Measurements from ENCODE around the gene PRKCD. TPM values are rescaled to one million over a fixed set of nuclear protein-coding genes. Genes with fewer than 3 reads are reported as not detected.
A peak's percentile ranks its signal among the peaks of the same experiment; 100 is the strongest.

Gene PRKCD
- total and polyA plus RNA-seq, 9 of the 15 experiments (the other 6 are each of a cell fraction or from before 2014, with no cell fraction given): 2.5 to 19.5 (median 6.1) TPM

DNA sequence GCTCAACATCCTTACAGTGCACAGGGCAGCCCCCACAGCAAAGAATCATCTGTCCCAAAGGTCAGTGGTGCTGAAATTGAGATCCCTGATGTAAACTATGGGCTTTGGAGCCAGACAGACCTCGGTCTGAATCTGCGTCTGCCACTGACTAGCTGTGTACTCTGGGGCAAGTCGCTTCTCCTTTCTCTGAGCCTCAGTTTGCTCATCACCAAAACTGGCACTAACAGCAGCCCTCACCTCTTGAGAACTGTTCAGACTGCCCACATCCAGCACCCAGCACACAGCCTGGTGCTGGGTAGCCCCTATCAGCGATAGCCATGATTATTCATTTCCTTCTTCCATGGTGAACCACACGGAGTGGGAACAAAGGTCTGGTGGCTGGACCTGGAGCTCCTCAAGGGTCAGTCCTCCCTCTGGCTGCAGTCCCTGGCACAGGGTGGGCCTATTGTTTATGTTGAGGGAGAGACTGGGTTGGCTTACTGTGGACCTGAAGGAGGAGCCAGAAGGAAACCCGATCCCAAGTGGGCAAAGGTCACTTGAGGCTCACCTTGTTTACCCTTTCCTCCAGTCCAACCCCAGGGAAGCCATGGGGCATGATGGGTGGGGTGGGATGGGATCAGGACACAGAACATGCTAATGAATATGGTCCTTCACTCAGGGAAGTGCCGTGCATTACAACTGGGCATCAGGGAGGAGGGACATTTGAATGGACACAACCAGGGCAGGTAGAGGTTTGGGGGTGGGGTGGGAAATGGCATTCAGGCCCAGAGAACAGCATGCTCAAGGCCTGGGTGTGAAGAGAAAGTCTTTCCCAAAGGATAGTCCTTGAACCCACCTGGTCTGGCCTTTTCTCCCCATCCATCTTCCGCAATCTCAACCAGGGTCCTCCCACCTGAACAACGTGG, 1.6 kb upstream of the PRKCD start:
- CTCF ChIA-PET (ENCODE audit: low intra/inter-chr PET ratio): no interaction called here
- H3K79me2 ChIP-seq (ENCODE audit: control insufficient read depth, insufficient read depth, low read length): peaks cover 14% of the 10 kb centered on the region
- peaks cover 4% of the 10 kb centered on the region for H3K9me1 ChIP-seq (ENCODE audit: control insufficient read depth, insufficient read depth, low read length)
- intact Hi-C loops (cut with micrococcal nuclease): no loop called here
- H3K36me3 ChIP-seq (ENCODE audit: control insufficient read depth, insufficient read depth, low read length): no peaks in the 10 kb centered on the region
- DNase-seq (ENCODE audit: extremely low read depth in 1 of 4, low spot score in 3 of 4) (no peak), FAIRE-seq (no peak), ATAC-seq (no peak)
- no peaks in the 10 kb centered on the region for H3K9me3 ChIP-seq (replicated peaks; ENCODE audit: control insufficient read depth, insufficient read depth, low read depth, low read length)
- TF ChIP-seq ILK (tag; IDR thresholded peaks at IDR 0.05; ENCODE audit: borderline replicate concordance, low read depth) (no peak), ZNF253 (CRISPR knock-in tag; conservative IDR thresholded peaks at IDR 0.05) (no peak), HNRNPUL1 (IDR thresholded peaks at IDR 0.05; ENCODE audit: low read length) (no peak), HNRNPH1 (optimal IDR thresholded peaks at IDR 0.05; ENCODE audit: low read depth, low read length) (no peak), ZNF766 (CRISPR knock-in tag; conservative IDR thresholded peaks at IDR 0.05) (no peak)
- TF ChIP-seq, protein P1, sequence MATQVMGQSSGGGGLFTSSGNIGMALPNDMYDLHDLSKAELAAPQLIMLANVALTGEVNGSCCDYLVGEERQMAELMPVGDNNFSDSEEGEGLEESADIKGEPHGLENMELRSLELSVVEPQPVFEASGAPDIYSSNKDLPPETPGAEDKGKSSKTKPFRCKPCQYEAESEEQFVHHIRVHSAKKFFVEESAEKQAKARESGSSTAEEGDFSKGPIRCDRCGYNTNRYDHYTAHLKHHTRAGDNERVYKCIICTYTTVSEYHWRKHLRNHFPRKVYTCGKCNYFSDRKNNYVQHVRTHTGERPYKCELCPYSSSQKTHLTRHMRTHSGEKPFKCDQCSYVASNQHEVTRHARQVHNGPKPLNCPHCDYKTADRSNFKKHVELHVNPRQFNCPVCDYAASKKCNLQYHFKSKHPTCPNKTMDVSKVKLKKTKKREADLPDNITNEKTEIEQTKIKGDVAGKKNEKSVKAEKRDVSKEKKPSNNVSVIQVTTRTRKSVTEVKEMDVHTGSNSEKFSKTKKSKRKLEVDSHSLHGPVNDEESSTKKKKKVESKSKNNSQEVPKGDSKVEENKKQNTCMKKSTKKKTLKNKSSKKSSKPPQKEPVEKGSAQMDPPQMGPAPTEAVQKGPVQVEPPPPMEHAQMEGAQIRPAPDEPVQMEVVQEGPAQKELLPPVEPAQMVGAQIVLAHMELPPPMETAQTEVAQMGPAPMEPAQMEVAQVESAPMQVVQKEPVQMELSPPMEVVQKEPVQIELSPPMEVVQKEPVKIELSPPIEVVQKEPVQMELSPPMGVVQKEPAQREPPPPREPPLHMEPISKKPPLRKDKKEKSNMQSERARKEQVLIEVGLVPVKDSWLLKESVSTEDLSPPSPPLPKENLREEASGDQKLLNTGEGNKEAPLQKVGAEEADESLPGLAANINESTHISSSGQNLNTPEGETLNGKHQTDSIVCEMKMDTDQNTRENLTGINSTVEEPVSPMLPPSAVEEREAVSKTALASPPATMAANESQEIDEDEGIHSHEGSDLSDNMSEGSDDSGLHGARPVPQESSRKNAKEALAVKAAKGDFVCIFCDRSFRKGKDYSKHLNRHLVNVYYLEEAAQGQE (IDR thresholded peaks at IDR 0.05; ENCODE audit: borderline replicate concordance): peak; percentile 46
- TF ChIP-seq, protein P1 (CRISPR knock-in tag; IDR thresholded peaks at IDR 0.05; ENCODE audit: low read depth): no peak
- no peak overlapping the region for H3K27ac ChIP-seq (ENCODE audit: extremely low read depth, low read depth, low read length)
- H3K9ac ChIP-seq (ENCODE audit: insufficient read depth in 1 of 2, low read depth in 2 of 2, low read length in 2 of 2): no peak overlapping the region
- WGBS (ENCODE audit: insufficient coverage, low coverage, missing lambda C conversion rate): 9% methylated on average over 6 of the region's 9 CpGs
- POLR2A ChIA-PET: interaction anchor here (0.6 to 0.7 kb wide), 2 partner anchors 13 to 962 kb away, joined by 3 read pairs; no protein-coding TSS in a partner anchor
- peaks cover 13 to 41% of the 10 kb centered on the region in 2 experiments; a peak in 4 of 5 replicates for H3K4me1 ChIP-seq (replicated peaks in 1 of 2; ENCODE audit: control insufficient read depth in 2 of 2, insufficient read depth in 2 of 2, low read length in 2 of 2)
- no peak overlapping the region for H3K4me3 ChIP-seq
- BruUV-seq (replicated peaks): no TSS peak
- peaks cover 0 to 17% of the 10 kb centered on the region in 2 experiments; a peak in 2 of 5 replicates for H3K27me3 ChIP-seq (ENCODE audit: control insufficient read depth in 2 of 2, insufficient read depth in 2 of 2, low read length in 2 of 2)
- no peak overlapping the region for H3K4me2 ChIP-seq (ENCODE audit: insufficient read depth, low read length)
- H4K20me1 ChIP-seq (replicated peaks; ENCODE audit: control insufficient read depth, insufficient read depth, low read length): peaks cover 6% of the 10 kb centered on the region
- in situ Hi-C loops (cut with MboI): no loop called here
- no peak overlapping the region for H2AFZ ChIP-seq (ENCODE audit: low read depth, low read length)
